ENCODE results near the gene HAGH.
"Not testable (repeated sequence)": the region's sequence is repeated elsewhere in the genome, so short reads cannot be mapped to it uniquely, and the experiment has no call there.

HAGH gene

DNA sequence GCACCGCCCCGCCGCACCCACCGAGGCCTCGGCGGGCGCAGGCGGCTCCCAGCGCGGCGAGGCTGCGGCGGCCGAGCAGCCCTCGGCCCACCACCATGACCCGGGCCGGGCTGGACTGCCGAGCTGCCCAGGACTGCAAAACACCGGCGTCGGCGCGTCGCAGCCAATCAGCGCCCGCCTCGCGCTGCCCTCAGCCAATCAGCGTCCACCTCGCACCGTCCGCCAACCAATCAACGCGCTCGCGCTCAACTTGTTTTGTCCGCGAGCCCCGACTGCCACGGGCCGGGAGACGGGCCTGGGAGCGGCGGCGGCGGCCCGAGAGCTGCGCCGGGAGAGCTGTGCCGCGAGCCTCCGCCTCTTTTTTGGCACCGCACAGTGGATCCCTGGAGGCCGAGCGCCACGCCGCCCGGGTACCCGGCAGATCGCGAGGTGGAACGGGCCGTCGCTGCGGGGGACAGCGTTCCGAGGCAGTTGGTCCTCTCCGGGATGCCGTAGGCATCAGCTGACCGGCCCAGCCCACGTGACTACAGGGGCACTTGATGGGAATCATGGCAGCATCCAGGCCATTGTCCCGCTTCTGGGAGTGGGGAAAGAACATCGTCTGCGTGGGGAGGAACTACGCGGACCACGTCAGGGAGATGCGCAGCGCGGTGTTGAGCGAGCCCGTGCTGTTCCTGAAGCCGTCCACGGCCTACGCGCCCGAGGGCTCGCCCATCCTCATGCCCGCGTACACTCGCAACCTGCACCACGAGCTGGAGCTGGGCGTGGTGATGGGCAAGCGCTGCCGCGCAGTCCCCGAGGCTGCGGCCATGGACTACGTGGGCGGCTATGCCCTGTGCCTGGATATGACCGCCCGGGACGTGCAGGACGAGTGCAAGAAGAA, at the start of gene HAGH, which contains the start of gene FAHD1:
TSS of gene HAGH (minus strand) at position 135 of the 883 bp plus-strand sequence. CDS start at position 97, 38 bp downstream.
TSS of gene FAHD1 (plus strand) at position 516 of the 883 bp plus-strand sequence. CDS start at position 549, 33 bp downstream.
- peak; percentile 92 for DNase-seq

DNA sequence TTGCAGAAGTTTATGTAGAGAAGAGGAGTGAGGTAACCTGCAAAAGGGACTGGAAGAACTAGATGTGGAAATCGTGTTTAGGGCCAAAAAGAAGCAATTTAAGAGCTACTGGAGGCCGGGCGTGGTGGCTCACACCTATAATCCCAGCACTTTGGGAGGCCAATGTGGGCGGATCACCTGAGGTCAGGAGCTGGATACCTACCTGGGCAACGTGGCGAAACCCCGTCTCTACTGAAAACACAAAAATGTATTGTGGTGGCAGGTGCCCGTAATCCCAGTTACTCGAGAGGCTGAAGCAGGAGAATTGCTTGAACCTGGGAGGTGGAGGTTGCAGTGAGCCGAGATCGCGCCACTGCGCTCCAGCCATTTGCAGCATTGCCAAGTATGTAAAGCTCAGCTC, 49.4 kb upstream of the HAGH start:
- DNase-seq = not testable (repeated sequence)

DNA sequence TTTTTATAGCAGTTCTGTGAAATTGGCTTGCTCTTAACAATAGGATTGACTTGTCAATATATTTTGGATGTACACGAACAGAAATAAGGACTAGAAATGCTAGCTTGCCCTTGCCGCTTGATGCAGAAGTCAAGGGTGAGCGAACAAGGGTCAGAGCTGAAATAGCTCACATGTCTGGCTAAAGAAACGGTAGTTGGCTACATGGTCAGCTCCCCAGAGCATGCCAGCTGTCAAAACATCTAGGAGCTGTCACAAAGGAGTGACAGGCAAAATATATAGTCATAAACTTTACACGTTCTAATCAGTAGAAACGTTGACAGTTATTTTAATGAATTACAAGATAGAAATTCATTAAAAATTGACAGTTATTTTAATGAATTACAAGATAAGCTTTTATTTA, 48.2 kb upstream of the HAGH start:
- DNase-seq = no peak

DNA sequence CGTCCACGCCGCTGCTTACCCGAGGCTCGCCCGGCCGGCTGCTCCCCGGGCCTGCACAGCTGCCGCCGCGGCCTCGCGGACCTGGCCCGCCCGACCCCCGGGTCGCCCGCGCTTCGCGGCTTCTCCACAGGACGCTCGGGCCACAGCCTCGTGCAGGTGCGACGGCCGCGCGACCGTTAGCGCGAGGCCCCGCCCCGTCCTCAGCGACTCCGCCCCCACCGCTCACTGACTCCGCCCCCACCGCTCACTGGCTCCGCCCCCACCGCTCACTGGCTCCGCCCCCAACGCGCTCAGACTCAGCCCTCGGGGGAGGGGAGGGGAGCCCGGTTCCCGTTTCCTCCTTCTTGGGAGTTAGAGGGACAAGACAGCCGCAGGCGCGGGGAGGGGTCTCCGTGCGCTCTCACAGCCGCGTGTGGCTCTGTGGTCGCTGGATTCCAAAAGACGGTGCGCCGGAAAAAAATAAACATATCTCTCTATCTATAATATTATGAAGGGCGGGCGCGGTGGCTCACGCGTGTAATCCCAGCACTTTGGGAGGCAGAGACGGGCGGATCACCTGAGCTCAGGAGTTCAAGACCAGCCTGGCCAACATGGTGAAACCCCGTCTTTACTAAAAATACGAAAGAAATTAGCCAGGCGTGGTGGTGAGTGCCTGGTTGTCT, 45.5 kb upstream of the HAGH start, which contains the start of gene MEIOB:
TSS of gene MEIOB (minus strand) at position 191 of the 662 bp plus-strand sequence. CDS start 3,989 bp downstream, outside the sequence.
- DNase-seq = peak; percentile 11

DNA sequence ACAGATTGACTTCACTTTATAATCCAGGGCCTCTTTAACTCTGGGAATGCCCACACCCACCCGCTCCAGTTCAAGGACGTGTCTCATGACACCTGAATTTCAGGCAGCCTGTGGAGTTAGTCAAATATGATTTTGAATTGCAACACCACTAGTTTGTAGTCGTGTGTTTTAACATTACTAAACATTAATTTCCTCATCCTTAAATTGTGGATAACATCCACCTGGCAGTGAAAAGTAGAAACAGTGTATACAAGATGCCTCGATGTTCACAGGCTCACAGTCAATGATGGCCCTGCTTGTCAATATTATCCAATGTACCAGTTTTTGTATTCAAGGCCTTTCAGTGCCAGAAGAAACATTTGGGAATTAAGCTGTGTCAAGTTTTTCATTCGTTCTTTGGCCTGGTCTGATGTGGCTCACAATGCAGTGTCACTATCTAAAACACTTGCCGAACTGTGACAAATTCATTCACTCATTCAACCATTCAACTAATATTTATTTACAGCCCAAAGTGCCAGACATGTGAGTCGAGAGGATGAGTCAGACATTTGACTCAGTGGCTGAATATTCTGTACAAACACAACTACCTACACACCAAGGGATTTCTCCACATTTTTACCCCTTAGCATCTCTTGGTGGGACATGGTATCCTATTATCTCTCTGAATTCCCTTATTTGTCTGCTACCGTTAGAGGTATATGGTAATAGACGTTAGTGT, 43.9 kb upstream of the HAGH start:
- DNase-seq = no peak

DNA sequence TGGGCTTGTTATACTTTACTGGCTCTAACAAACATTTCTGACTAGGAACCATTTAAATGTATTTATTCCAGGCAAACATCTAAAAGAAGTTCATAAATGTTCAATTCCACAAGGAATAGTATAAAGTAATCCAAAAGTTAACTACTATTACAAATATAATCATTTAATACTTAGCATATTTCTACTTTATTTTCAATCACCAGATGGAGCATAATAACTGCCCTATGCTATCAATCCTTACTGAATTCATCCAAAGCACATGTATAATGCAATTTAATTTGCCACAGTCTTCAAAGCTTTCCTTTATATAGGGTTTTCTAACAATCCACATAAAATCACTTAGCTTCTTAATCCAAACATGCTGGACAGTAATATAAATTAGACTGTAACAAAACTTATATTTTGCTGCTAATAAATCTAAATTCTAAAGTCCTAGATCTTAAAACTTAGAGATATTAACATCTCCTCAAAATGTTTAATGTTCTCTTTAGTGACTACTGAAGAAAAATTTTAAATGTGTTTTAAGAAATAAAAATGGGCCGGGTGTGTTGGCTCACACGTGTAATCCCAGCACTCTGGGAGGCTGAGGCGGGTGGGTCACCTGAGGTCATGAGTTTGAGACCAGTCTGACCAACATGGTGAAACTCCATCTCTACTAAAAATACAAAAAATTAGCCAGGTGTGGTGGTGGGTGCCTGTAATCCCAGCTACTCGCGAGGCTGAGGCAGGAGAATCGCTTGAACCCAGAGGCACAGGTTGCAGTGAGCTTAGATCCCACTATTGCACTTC, 39.5 kb upstream of the HAGH start:
- no peak for DNase-seq

DNA sequence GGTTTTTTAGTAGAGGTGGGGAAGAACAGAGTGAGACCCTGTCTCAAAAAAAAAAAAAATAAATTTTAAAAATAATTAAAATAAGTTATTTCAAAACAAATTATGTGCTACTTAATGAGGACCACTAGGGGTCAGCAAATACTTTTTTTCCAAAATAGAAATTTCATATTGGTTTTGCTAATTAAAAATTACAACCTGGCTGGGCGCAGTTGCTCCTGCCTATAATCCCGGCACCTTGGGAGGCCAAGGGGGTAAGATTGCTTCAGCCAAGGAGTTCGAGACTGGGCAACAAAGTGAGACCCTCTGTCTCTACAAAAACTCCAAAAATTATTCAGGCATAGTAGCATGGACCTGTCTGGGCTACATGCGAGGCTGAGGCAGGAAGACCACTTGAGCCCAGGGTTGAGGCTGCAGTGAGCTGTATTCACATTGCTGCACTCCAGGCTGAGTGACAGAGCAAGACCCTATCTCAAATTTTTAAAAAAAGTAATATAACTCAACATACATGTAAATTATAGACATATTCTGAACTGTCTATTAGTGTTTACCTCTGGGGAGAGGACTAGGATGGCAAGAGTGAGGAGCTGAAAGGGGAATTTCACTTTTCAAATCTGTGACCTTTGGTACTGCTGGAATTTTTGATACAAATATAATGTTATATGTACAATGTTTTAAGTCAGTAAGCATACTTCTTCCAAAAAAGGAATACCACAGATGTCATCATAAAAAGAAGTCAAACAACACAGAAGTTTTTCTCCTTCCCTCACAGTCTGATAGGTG, 37.2 kb upstream of the HAGH start:
- DNase-seq = no peak

DNA sequence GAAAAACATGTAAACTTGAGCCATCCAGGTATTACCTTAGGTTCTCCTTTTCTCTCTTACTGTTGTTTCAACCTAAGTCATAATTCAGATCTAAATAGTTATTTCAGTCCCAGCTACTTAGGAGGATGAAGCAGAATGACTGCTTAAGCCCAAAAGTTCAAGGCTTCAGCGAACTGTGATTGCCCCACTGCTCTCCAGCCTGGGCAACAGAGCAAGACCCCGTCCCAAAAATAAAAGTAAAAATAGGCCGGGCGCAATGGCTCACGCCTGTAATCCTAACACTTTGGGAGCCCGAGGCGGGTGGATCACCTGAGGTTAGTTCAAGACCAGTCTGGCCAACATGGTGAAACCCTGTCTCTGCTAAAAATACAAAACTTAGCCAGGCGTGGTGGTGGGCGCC, 35.8 kb upstream of the HAGH start:
- no peak for DNase-seq

DNA sequence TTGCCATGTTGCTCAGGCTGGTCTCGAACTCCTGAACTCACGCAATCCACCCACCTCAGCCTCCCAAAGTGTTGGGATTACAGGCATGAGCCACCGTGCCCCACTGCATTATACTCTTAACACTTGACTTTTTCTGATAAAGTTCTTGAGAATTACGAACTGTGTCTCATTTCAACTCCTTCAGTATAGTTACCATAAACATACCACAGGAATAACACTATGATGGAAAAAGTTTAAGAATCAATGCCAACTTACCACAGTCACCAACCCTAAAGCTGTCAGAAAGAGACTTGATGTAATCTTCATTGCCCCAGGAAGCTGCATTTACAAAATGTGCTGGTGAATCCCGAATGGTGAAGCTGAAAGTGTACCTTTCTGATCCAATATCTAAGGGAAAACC, 35.1 kb upstream of the HAGH start:
- DNase-seq = no peak

DNA sequence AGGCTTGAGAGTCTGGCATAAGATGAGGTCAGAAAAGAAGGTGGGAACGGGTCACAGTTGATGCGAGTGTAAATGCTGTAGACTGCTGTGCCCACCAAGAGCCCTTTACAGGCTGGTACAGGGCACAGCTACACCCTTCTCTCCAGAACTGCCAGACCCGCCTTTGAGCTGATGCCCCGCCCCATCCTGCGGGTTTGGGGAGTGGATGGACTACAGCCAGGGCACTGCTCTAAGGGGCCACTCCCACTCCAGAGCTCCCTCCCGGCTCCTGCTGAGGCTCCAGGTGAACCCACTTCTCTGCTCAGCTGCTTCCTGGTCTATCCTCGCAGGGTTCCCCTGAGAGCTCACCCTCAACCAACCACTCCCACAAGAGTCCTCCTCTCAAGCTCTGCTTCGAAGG, 33.0 kb upstream of the HAGH start:
- no peak for DNase-seq

DNA sequence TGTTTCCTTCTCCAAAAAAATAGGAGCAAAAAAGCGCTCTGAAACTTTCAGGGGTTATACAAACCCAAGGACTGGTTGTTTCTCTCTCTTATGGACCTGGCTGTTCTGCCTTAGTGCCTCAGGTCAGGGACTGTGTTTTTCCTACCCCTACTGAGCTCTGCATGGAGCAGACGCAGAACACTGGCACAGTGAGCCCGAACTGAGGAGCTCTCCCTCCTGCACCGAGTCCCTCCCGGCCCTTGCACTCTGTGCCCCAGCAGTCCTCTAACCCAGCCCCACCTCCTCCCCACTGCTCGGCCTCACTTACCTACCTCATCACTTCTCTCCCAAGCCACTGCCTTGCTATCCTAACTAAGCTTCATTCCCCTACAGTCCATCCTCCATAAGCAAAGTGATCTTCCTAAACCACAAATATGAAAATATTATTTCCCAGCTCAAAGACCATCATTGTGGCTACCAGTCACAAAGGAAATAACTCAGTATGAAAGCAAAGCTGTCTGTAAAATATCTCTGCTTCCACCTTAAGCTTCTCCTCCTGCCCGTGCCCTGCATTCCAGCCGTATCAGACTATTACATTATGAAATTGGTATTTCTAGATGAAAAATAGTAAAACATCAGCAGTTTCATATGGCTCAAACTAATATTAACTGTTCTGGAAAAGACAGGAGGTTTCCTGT, 31.7 kb upstream of the HAGH start:
- no peak for DNase-seq

DNA sequence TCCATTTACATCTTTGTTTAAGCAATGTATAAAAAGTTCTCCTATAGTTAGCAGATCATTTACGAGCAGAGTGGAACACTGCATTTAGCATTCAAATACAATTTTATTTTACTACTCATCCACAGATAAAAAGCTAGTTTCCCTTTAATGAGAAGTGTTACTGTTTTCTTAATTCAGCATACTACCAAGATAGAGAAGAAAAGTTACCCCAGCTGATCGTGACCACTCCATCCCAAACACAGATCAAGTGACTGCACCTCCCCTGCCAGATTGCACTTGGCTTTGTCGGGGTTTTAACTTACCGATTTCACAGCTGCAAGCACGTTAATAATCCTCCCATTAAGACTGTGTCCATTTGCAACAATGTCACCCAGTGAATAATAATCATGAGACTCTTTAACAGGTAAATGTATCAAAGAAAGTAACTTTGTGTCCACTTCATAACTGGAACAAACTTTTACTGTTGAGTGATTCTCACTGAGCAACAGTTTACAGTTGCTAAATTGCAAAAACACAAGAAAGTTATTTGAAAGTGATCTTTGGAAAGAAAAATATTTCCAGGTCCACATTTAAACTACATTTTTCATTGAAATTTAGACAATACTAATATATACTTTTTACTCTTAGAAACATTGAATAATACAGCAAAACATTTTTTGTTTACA, 30.9 kb upstream of the HAGH start:
- DNase-seq = no peak

DNA sequence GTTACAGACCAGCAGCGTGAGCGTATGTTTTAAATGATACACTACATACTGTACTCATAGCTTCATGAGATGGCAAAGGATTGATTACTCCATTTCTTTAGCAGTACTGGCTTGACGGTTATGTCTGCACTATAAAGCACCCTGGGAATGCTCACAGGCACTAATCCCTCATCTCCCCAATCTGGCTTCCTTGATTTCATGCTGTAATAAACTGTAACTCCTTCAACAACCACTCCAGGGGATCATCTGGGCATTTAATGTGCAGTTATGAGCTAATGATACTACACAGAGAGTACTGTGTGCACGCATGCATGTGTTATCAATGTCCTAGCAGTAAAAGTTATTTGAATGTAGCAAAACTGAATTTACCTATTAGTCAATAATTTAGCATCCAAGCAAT, 25.2 kb upstream of the HAGH start:
- DNase-seq = no peak

DNA sequence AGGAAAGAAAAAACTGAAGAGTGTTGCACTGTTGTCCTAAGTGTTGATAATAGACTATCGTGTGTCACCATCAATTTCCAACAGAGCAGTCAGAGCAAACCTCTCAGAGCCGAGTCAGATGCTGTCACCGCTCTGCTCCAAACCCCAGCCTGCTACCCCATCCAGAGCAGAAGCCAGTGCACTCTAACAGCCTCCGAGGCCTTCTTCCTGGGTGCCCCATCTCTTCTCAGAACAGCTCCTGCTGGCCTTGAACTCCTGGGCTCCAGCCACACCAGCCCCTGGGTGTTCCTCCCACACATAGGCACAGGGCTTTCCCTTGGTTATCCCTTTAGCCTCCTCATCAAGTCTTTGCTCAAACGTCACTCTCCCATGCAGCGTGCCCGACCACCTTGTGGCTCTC, 24.4 kb upstream of the HAGH start:
- no peak for DNase-seq

DNA sequence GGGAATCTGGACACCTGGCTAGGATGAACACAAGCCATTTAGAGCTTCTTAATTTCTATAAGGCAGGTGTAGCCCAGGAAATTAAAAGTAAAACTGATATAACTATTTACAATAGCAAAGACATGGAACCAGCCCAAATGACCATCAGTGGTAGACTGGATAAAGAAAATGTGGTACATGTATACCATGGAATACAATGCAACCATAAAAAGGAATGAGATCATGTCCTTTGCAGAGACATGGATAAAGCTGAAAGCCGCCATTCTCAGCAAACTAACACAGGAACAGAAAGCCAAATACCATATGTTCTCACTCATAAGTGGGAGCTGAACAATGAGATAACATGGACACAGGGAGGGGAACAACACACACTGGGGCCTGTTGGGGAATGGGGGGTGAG, 19.8 kb upstream of the HAGH start:
- DNase-seq = no peak

DNA sequence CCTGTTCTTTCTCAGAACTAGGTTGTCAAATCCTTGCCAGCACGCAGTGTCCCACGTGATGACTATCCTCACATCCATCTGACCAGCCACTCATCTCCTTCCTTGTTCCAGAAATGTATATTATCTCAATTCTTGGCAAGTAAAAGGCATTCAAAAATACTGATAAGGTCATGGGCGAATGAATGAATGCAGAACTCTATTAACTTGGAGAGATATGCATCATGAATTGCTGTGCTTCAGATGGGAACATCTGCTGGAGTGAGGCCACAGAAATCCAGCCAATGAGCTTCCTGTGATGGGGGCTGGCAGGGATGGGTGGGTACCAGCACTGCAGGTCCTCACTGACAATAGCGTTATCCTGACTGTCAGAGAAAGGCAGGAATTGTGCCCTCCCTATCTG, 19.4 kb upstream of the HAGH start:
- DNase-seq = no peak

DNA sequence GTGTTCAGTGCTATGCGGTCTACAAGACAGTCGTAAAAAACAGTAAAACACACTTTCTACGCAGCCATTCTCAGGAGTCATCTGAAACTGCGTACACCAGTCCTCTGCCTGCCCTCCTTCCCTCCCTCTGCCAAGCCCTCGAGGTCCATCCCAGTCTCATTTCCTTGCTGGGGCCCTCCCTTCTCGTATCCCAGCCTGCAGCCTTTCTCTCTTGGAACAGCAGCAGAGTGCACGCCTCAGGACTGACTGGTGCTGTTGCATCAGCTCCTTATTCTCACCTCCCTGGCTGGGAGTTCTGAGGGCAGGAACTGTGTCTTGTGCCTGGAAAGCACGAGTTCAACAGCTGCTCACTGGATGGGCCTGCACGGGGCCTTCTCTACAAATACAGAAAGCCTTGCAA, 12.9 kb upstream of the HAGH start:
- DNase-seq = no peak

DNA sequence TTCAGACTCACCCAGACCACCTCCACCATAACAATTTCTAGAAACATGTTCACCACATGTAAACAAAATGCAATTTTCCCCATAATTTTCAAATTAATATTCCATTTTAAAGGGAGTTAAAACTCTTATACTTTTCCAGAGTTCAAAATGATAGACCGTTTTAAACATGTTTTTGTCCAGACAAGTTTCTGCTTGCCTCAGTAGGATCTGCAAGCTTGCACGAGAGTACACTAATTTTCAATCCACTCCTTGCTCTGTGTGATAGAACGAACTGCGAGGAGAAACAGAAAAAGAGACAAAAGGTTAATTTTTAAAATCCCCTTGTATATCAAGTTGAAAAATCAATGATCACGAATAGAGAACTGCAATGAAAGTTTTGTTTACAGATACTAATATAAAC, 7.5 kb upstream of the HAGH start:
- DNase-seq = no peak

DNA sequence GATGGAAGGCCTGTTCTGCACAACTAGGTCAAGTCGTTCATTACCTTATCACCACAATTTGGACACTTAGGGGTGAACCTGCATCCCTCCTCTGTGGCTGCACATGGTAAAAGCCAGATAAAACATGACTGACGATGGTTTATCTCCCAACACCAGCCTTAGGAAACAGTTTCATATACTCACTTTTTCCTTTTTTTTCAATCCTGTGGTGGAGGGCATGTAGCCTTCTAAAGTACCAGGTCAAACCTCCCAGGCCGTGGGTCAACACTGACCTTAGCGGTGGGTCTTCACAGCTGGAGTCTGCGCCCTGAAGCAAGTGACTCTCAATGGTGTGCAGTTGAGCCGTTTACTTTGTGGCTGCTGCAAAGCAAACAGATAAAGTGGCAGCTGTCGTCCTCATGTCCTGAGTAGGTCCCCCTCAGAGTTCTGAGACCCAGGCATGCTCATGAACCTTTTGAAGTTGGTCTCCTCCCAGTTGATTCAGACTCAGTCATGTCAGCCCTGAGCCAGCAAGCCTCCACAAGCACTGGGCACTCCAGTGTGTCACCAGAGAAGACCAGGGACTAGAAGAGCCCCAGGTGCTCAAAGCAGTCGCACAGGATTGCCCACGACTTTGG, 6.3 kb upstream of the HAGH start:
- DNase-seq = no peak

All from activated naive CD4-positive, alpha-beta T cell treated with Interleukin-2 at 50 U/mL for 16 hours (primary cell).